ENCODE measurements around the gene DSE. TPM values are rescaled to one million over a fixed set of nuclear protein-coding genes. Genes with fewer than 3 reads are reported as not detected.
A peak's percentile ranks its signal among the peaks of the same experiment; 100 is the strongest.
"Not testable (repeated sequence)": the region's sequence is repeated elsewhere in the genome, so short reads cannot be mapped to it uniquely, and the experiment has no call there.

The DSE gene
- total and polyA plus RNA-seq, 2 experiments from 2014 or later, result 12.7 to 28.1 TPM

DNA sequence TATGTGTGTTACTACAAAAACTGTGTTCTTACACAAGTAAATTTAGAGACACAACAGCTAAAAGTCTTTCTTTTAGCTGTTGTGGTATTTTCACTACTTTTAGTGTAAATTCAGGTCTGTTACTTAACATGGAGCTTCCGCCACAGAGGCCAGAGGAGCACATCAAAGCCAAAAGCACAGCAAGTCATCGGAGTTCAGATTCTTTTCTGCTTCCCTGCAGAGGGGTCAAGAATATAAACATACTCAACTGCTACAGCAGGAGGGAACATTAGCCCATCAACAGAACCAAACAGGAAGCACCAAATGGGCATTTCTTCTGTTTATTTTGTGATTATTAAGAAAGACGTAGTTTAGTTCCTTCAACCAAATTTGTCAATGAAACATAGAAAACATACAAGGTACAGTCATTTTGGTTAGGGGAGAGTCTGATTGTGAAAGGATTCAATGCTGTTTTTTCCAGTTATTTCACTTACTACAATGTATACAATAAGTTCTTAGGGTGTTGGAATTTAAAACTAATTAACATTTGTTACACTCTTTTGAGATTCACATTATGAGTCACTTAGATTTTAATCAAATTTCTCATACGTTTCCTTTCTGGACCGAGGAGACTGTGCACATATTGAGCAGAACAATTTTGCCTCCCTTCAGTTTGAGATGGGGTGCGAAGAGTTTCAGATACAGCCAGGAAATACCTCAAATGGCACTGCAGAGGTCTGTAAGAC is 42.8 kb upstream of the DSE start:
- Histone ChIP-seq H3K4me3 (no peak overlapping the region), H3K4me1 (ENCODE audit: low read depth) (peaks cover 6% of the 10 kb centered on the region)

GRCh38 chr6:116328528-116328903 is 42.2 kb upstream of the DSE start:
- no peaks in the 10 kb centered on the region for H3K9me3 ChIP-seq (ENCODE audit: low read depth)
- no peaks in the 10 kb centered on the region for H3K36me3 ChIP-seq
- no peak for TF ChIP-seq CTCF (IDR thresholded peaks at IDR 0.05; ENCODE audit: low read depth, low read length)
- H3K4me1 ChIP-seq (ENCODE audit: low read depth), result peaks cover 6% of the 10 kb centered on the region
- H3K27me3 ChIP-seq, result no peaks in the 10 kb centered on the region
- H3K27ac ChIP-seq, result no peak overlapping the region
- DNase-seq (ENCODE audit: low read depth in 1 of 2, low spot score in 1 of 2), result peak in 1 of 2 donors; percentile 62
- H3K4me3 ChIP-seq, result no peak overlapping the region

More for the DNA sequence above, 42.8 kb upstream of the DSE start:
- Histone ChIP-seq H3K27ac (no peak overlapping the region), H3K36me3 (no peaks in the 10 kb centered on the region), H3K9me3 (ENCODE audit: low read depth) (no peaks in the 10 kb centered on the region), H3K27me3 (no peaks in the 10 kb centered on the region)
- no peak for TF ChIP-seq CTCF (IDR thresholded peaks at IDR 0.05; ENCODE audit: low read depth, low read length)
- DNase-seq (ENCODE audit: low read depth in 1 of 2, low spot score in 1 of 2), result peak in 1 of 2 donors; percentile 42

DNA sequence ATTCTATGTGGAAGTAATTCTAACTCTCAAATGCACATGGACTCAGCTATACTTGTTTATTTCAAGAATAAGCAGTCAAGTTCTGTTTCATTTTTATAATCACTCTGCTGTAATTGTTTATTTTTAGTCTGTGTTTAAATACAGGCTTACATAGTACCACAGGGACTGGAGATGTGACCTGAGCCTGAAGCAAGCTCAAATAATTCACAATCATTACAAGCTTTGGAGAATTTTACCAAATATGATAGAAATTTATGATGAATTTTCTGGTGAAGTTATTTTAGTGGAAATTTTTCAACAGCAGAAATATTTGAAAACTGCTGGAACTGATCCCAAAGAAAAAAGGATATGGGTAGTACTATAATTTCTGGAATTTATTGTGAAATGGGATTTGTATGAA is 41.6 kb upstream of the DSE start:
- no peak overlapping the region for H3K27ac ChIP-seq
- H3K36me3 ChIP-seq, result no peaks in the 10 kb centered on the region
- H3K4me1 ChIP-seq (ENCODE audit: low read depth), result peaks cover 6% of the 10 kb centered on the region
- no peaks in the 10 kb centered on the region for H3K27me3 ChIP-seq
- H3K9me3 ChIP-seq (ENCODE audit: low read depth), result no peaks in the 10 kb centered on the region
- TF ChIP-seq CTCF (IDR thresholded peaks at IDR 0.05; ENCODE audit: low read depth, low read length), result no peak
- H3K4me3 ChIP-seq, result no peak overlapping the region
- peak in 1 of 2 donors; percentile 42 for DNase-seq (ENCODE audit: low read depth in 1 of 2, low spot score in 1 of 2)

DNA sequence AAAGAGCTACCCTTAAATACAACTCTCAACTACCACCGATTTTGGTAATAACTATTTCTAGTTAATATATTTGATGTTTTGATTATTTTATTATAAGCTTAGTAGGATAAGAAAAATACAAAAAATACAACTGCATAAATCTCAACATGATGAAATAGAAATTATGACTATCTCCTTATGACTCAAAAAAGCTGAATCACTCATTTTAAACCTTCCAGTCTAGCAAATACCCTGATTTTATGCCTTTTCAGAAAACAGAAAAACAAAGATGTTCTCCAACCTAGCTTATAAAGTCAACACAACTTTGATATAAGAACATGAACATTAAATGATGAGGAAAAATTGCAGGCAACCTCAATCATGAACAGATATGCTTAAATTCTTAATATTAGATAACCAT is 40.2 kb upstream of the DSE start:
- no peak overlapping the region for H3K4me3 ChIP-seq
- peaks cover 6% of the 10 kb centered on the region for H3K4me1 ChIP-seq (ENCODE audit: low read depth)
- no peak overlapping the region for H3K27ac ChIP-seq
- DNase-seq (ENCODE audit: low read depth in 1 of 2, low spot score in 1 of 2), result peak in 1 of 2 donors; percentile 16
- H3K9me3 ChIP-seq (ENCODE audit: low read depth), result no peaks in the 10 kb centered on the region
- no peaks in the 10 kb centered on the region for H3K27me3 ChIP-seq
- TF ChIP-seq CTCF (IDR thresholded peaks at IDR 0.05; ENCODE audit: low read depth, low read length), result no peak
- no peaks in the 10 kb centered on the region for H3K36me3 ChIP-seq

DNA sequence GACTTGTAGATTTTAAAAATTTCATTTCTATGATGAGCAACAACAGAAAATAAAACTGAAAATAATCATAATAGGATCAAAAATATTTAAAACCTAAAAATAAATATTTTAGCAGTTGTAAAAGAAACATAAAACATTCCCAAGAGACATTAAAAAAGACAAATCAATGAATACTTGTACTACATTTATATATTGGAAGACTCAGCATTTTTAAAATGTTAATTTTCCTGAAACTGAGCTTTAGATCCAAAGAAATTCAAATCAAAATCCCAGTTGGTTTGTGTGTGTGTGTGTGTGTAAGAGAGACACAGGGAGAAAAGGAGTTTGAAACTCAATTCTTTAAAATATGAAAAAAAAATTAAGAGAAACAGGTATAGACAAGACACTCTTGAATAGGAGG is 38.7 kb upstream of the DSE start:
- no peaks in the 10 kb centered on the region for H3K9me3 ChIP-seq (ENCODE audit: low read depth)
- no peaks in the 10 kb centered on the region for H3K4me1 ChIP-seq (ENCODE audit: low read depth)
- H3K27me3 ChIP-seq, result no peaks in the 10 kb centered on the region
- no peak for DNase-seq (ENCODE audit: low read depth in 1 of 2, low spot score in 1 of 2)
- no peak for TF ChIP-seq CTCF (IDR thresholded peaks at IDR 0.05; ENCODE audit: low read depth, low read length)
- H3K4me3 ChIP-seq, result no peak overlapping the region
- H3K27ac ChIP-seq, result no peak overlapping the region
- H3K36me3 ChIP-seq, result no peaks in the 10 kb centered on the region

DNA sequence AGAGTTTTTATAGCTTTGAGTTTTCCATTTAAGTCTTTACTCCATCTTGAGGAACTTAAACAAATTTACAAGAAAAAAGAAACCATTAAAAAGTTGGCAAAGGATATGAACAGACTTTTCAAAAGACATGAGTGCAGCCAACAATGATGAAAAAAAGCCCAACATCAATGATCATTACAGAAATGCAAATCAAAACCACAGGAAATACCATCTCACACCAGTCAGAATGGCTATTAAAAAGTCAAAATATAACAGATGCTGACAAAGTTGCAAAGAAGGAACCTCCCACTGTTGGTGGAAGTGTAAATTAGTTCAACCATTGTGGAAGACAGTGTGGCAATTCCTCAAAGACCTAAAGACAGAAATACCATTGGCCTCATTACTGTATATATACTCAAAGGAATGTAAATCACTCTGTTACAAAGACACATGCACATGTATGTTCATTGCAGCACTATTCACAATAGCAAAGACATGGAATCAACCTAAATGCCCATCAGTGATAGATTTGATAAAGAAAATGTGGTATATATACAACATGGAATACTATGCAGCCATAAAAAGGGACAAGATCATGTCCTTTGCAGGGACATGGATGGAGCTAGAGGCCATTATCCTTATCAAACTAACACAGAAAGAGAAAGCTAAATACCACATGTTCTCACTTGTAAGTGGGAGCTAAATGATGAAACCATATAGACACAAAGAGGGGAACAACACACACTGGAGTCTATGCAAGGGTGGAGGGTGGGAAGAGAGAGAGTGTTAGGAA is 35.9 kb upstream of the DSE start:
- H3K27me3 ChIP-seq; H3K4me1 ChIP-seq (ENCODE audit: low read depth); H3K9me3 ChIP-seq (ENCODE audit: low read depth); H3K27ac ChIP-seq; H3K4me3 ChIP-seq; H3K36me3 ChIP-seq: not testable (repeated sequence)
- peak in 1 of 2 donors; percentile 35 for DNase-seq (ENCODE audit: low read depth in 1 of 2, low spot score in 1 of 2)

Data from cardiac muscle cell (in vitro differentiated cells and primary cell).